DOHH2 (cell line): Measurements from ENCODE around the gene KDM4C.

Experiments used
- EZH2phosphoT487 ChIP-seq: fragments of 200-600 bp; sonication (generic); IDR thresholded peaks from 2 replicates; pipeline ENCODE4 v1.6.1; 2017; ENCODE audit warnings: borderline replicate concordance, mild to moderate bottlenecking, antibody characterized with exemption, low read length, moderate library complexity, mixed read lengths
- TF ChIP-seq, protein P1 (sequence below): fragments of 200-600 bp; sonication (generic); IDR thresholded peaks from one replicate; pipeline ENCODE4 v1.5.1; 2014; ENCODE audit warnings: antibody characterized with exemption, mild to moderate bottlenecking, low read depth, low read length; ENCODE audit not compliant: poor library complexity, severe bottlenecking

DNA sequence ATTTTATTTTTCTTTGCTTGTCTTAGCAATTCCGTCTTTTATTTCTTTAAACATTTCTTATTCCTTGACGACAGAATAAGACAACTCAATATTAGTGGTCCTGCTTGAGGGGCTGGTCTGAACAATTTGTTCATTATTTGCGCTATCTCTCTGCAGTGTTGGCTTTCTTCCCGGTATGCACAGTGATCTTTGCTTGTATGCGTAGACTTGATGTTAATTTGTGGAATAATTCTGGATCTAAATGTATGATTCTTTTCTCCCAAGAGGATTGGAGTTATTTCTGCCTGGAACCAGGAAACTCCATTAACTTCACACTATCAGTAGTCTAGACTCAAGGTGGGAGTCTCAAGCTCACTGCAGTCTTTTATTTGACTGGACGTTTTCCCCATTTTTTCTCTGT lies 80.4 kb downstream of the KDM4C start:
- TF ChIP-seq, protein P1, sequence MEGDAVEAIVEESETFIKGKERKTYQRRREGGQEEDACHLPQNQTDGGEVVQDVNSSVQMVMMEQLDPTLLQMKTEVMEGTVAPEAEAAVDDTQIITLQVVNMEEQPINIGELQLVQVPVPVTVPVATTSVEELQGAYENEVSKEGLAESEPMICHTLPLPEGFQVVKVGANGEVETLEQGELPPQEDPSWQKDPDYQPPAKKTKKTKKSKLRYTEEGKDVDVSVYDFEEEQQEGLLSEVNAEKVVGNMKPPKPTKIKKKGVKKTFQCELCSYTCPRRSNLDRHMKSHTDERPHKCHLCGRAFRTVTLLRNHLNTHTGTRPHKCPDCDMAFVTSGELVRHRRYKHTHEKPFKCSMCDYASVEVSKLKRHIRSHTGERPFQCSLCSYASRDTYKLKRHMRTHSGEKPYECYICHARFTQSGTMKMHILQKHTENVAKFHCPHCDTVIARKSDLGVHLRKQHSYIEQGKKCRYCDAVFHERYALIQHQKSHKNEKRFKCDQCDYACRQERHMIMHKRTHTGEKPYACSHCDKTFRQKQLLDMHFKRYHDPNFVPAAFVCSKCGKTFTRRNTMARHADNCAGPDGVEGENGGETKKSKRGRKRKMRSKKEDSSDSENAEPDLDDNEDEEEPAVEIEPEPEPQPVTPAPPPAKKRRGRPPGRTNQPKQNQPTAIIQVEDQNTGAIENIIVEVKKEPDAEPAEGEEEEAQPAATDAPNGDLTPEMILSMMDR, result no peak
- TF ChIP-seq EZH2phosphoT487, result no peak
